IPS DF 6.9 (cell line): ENCODE measurements around the gene PLPPR1.
A peak's percentile ranks its signal among the peaks of the same experiment; 100 is the strongest.
"Not testable (repeated sequence)": the region's sequence is repeated elsewhere in the genome, so short reads cannot be mapped to it uniquely, and the experiment has no call there.

Experiments
- DNase-seq: peaks from one replicate; pipeline ENCODE4 v3.0.0-alpha.2; 2013; ENCODE audit warnings: low read depth, low spot score
- H3K27ac ChIP-seq: one replicate; pipeline ENCODE4 v1.5.1; 2013; ENCODE audit warnings: low read length, control low read depth
- H3K27me3 ChIP-seq: 2 replicates; pipeline ENCODE4 v1.6.1; 2013; ENCODE audit warnings: mild to moderate bottlenecking, low read length; ENCODE audit not compliant: control insufficient read depth, insufficient read depth
- H3K36me3 ChIP-seq: 2 replicates; pipeline ENCODE4 v1.6.1; 2013; ENCODE audit warnings: low read length; ENCODE audit not compliant: control insufficient read depth, insufficient read depth
- H3K4me1 ChIP-seq: 2 replicates; pipeline ENCODE4 v1.6.1; 2013; ENCODE audit warnings: low read length; ENCODE audit not compliant: control insufficient read depth, insufficient read depth
- H3K4me3 ChIP-seq: 2 replicates; pipeline ENCODE4 v1.5.1; 2013; ENCODE audit warnings: mild to moderate bottlenecking, low read length
- H3K9me3 ChIP-seq: 2 replicates; pipeline ENCODE4 v1.6.1; 2013; ENCODE audit warnings: low read length, inconsistent platforms; ENCODE audit not compliant: control insufficient read depth, insufficient read depth
- WGBS: extraction: QIAGEN DNeasy Blood & Tissue Kit; methylation state at CpG from one replicate; pipeline ENCODE4 v1.1.7; 2013; ENCODE audit warnings: mixed read lengths, missing lambda C conversion rate; ENCODE audit not compliant: insufficient read length, insufficient coverage; 5-methylcytosine and 5-hydroxymethylcytosine counted together

The PLPPR1 gene

GRCh38 chr9:101311758-101312420 lies 283.4 kb downstream of the PLPPR1 start:
- no peak overlapping the region for H3K27ac ChIP-seq
- no peaks in the 10 kb centered on the region for H3K4me1 ChIP-seq
- no peak overlapping the region for H3K4me3 ChIP-seq
- no CpG with 5 or more reads among the region's 4 CpGs for WGBS
- peak; percentile 41 for DNase-seq
- no peaks in the 10 kb centered on the region for H3K27me3 ChIP-seq
- H3K9me3 ChIP-seq, result no peaks in the 10 kb centered on the region
- no peaks in the 10 kb centered on the region for H3K36me3 ChIP-seq

GRCh38 chr9:101312661-101313060 lies 284.1 kb downstream of the PLPPR1 start:
- no peaks in the 10 kb centered on the region for H3K4me1 ChIP-seq
- WGBS, result no CpG with 5 or more reads among the region's 8 CpGs
- H3K27ac ChIP-seq, result no peak overlapping the region
- no peak for DNase-seq
- H3K36me3 ChIP-seq, result no peaks in the 10 kb centered on the region
- H3K9me3 ChIP-seq, result no peaks in the 10 kb centered on the region
- no peak overlapping the region for H3K4me3 ChIP-seq
- no peaks in the 10 kb centered on the region for H3K27me3 ChIP-seq

GRCh38 chr9:101315112-101315450 lies 286.6 kb downstream of the PLPPR1 start:
- H3K36me3 ChIP-seq, result no peaks in the 10 kb centered on the region
- H3K4me1 ChIP-seq, result no peaks in the 10 kb centered on the region
- no peak for DNase-seq
- no peak overlapping the region for H3K27ac ChIP-seq
- H3K4me3 ChIP-seq, result no peak overlapping the region
- whole genome bisulfite sequencing, result no CpG with 5 or more reads among the region's 2 CpGs
- no peaks in the 10 kb centered on the region for H3K27me3 ChIP-seq
- no peaks in the 10 kb centered on the region for H3K9me3 ChIP-seq

- no peak for DNase-seq
- no peaks in the 10 kb centered on the region for H3K4me1 ChIP-seq
- no peak overlapping the region for H3K27ac ChIP-seq
- no peaks in the 10 kb centered on the region for H3K36me3 ChIP-seq
- H3K4me3 ChIP-seq, result no peak overlapping the region
- no peaks in the 10 kb centered on the region for H3K27me3 ChIP-seq
- H3K9me3 ChIP-seq, result no peaks in the 10 kb centered on the region
These were observed 289.2 kb downstream of the PLPPR1 start for GRCh38 chr9:101317735-101318134.

- DNase-seq, result no peak
- no peak overlapping the region for H3K27ac ChIP-seq
- no peaks in the 10 kb centered on the region for H3K9me3 ChIP-seq
- H3K36me3 ChIP-seq, result no peaks in the 10 kb centered on the region
- no peaks in the 10 kb centered on the region for H3K27me3 ChIP-seq
- no CpG with 5 or more reads among the region's 3 CpGs for WGBS
- H3K4me3 ChIP-seq, result no peak overlapping the region
- H3K4me1 ChIP-seq, result peaks cover 1% of the 10 kb centered on the region; the same call in 1 of the 2 replicates
These were observed 294.6 kb downstream of the PLPPR1 start for GRCh38 chr9:101323129-101323528.

GRCh38 chr9:101324245-101324804 lies 295.8 kb downstream of the PLPPR1 start:
- WGBS, result no CpG with 5 or more reads among the region's 3 CpGs

GRCh38 chr9:101325053-101325452 lies 296.5 kb downstream of the PLPPR1 start:
- WGBS, result no CpG with 5 or more reads among the region's 2 CpGs
- peaks cover 1% of the 10 kb centered on the region; the same call in 1 of the 2 replicates for H3K4me1 ChIP-seq

More at GRCh38 chr9:101324245-101324804, 295.8 kb downstream of the PLPPR1 start:
- H3K4me1 ChIP-seq, result peaks cover 1% of the 10 kb centered on the region; the same call in 1 of the 2 replicates
- H3K4me3 ChIP-seq, result no peak overlapping the region
- H3K27ac ChIP-seq, result no peak overlapping the region
- H3K36me3 ChIP-seq, result no peaks in the 10 kb centered on the region
- H3K27me3 ChIP-seq, result no peaks in the 10 kb centered on the region
- no peak for DNase-seq
- no peaks in the 10 kb centered on the region for H3K9me3 ChIP-seq

GRCh38 chr9:101326035-101326434 lies 297.5 kb downstream of the PLPPR1 start:
- no CpG with 5 or more reads among the region's 1 CpG for WGBS
- H3K4me1 ChIP-seq, result peaks cover 1% of the 10 kb centered on the region; the same call in 1 of the 2 replicates

More at GRCh38 chr9:101325053-101325452, 296.5 kb downstream of the PLPPR1 start:
- no peak for DNase-seq
- Histone ChIP-seq H3K36me3 (no peaks in the 10 kb centered on the region), H3K9me3 (no peaks in the 10 kb centered on the region), H3K27me3 (no peaks in the 10 kb centered on the region), H3K4me3 (no peak overlapping the region), H3K27ac (no peak overlapping the region)

GRCh38 chr9:101326501-101326900 lies 298.0 kb downstream of the PLPPR1 start:
- WGBS, result no CpG with 5 or more reads among the region's 1 CpG
- no peak for DNase-seq
- H3K27ac ChIP-seq, result no peak overlapping the region
- no peak overlapping the region for H3K4me3 ChIP-seq
- no peaks in the 10 kb centered on the region for H3K27me3 ChIP-seq
- H3K9me3 ChIP-seq, result no peaks in the 10 kb centered on the region
- no peaks in the 10 kb centered on the region for H3K36me3 ChIP-seq
- peaks cover 1% of the 10 kb centered on the region; the same call in 1 of the 2 replicates for H3K4me1 ChIP-seq

More at GRCh38 chr9:101326035-101326434, 297.5 kb downstream of the PLPPR1 start:
- DNase-seq, result no peak
- Histone ChIP-seq H3K36me3 (no peaks in the 10 kb centered on the region), H3K27me3 (no peaks in the 10 kb centered on the region), H3K27ac (no peak overlapping the region), H3K9me3 (no peaks in the 10 kb centered on the region), H3K4me3 (no peak overlapping the region)

GRCh38 chr9:101327422-101327909 lies 298.9 kb downstream of the PLPPR1 start:
- H3K36me3 ChIP-seq, H3K4me1 ChIP-seq, H3K27me3 ChIP-seq, H3K9me3 ChIP-seq, H3K27ac ChIP-seq, DNase-seq, H3K4me3 ChIP-seq: not testable (repeated sequence)
- WGBS, result no CpG with 5 or more reads among the region's 3 CpGs

- no CpG with 5 or more reads among the region's 1 CpG for WGBS
These were observed 303.8 kb downstream of the PLPPR1 start for GRCh38 chr9:101332362-101332761.

More at GRCh38 chr9:101332362-101332761, 303.8 kb downstream of the PLPPR1 start:
- Histone ChIP-seq H3K4me3 (no peak overlapping the region), H3K27ac (no peak overlapping the region), H3K4me1 (no peaks in the 10 kb centered on the region), H3K36me3 (no peaks in the 10 kb centered on the region), H3K9me3 (no peaks in the 10 kb centered on the region), H3K27me3 (no peaks in the 10 kb centered on the region)
- DNase-seq, result no peak
